HepG2 (cell line): ENCODE results near the gene CLIP2. TPM values are rescaled to one million over a fixed set of nuclear protein-coding genes. Genes with fewer than 3 reads are reported as not detected.

Source experiments
- ATAC-seq: fragments of 200-7000 bp; cut with Tn5 transposase; 3 replicates; pipeline ENCODE4 v1.9.1; 2020; ENCODE audit warnings: mild to moderate bottlenecking, moderate library complexity
- BruUV-seq: library from RNA; stranded (reverse); fragments of 400-500 nt; replicated peaks from 2 replicates; lab custom pipeline; 2021; lab: Mats Ljungman, UMichigan
- CTCF ChIA-PET: fragments of 300-600 bp; formaldehyde crosslinking; extraction: SDS; loops from one replicate; lab custom pipeline; 2021; ENCODE audit warnings: low total read pairs, inconsistent platforms, low intra/inter-chr PET ratio; lab: Yijun Ruan, JAX
- POLR2A ChIA-PET: fragments of 350-600 bp; sonication (Branson Sonifier 250); formaldehyde crosslinking; loops from one replicate; lab custom pipeline; 2020; ENCODE audit warnings: antibody characterized with exemption, inconsistent platforms; lab: Yijun Ruan, JAX
- DNase-seq: peaks from one replicate; pipeline ENCODE4 v3.0.0-alpha.2; 2015; ENCODE audit warnings: low spot score
- FAIRE-seq: peaks from 3 replicates; lab custom pipeline; 2011; peaks lifted over from hg19 to GRCh38; lab: Jason Lieb, UNC
- H2AFZ ChIP-seq: one replicate; pipeline ENCODE4 v1.6.1; 2011; ENCODE audit warnings: low read length, inconsistent platforms
- H3K27ac ChIP-seq: fragments of 300-600 bp; 3 replicates; pipeline ENCODE4 v1.8.0; 2011; ENCODE audit warnings: mixed run types, mild to moderate bottlenecking, mixed read lengths, low read length, inconsistent platforms; ENCODE audit not compliant: insufficient read depth; ENCODE audit errors: extremely low read length
- H3K27me3 ChIP-seq, 2 experiments: fragments of 200-600 bp in 1 of 2; 2 replicates in 1 of 2; 3 replicates in 1 of 2; pipeline versions ENCODE4 v1.6.0 to v1.8.0; 2011; ENCODE audit warnings: low read length in 2 of 2, mild to moderate bottlenecking in 2 of 2, moderate library complexity in 2 of 2, inconsistent platforms in 1 of 2; ENCODE audit not compliant: insufficient read depth in 2 of 2, control insufficient read depth in 1 of 2
- H3K36me3 ChIP-seq, 2 experiments: fragments of 200-600 bp in 1 of 2; replicated peaks in 1 of 2; 2 replicates in 1 of 2; 3 replicates in 1 of 2; pipeline versions ENCODE4 v1.5.1 to v1.8.0; 2011; ENCODE audit warnings: low read length in 2 of 2, inconsistent platforms in 1 of 2; ENCODE audit not compliant: insufficient read depth in 2 of 2, control insufficient read depth in 1 of 2
- H3K4me1 ChIP-seq: 2 replicates; pipeline ENCODE4 v1.5.1; 2012; ENCODE audit warnings: low read length, inconsistent platforms; ENCODE audit not compliant: insufficient read depth
- H3K4me2 ChIP-seq: 2 replicates; pipeline ENCODE4 v1.6.0; 2011; ENCODE audit warnings: low read depth, low read length, inconsistent platforms
- H3K4me3 ChIP-seq, 3 experiments: fragments of 200-600 bp in 1 of 3; sonication (generic), shearing (Covaris generic) in 1 of 3; replicated peaks in 1 of 3; 2 replicates each; pipeline ENCODE4 v1.5.1; 2011 to 2016; ENCODE audit warnings: low read length in 3 of 3, inconsistent platforms in 2 of 3, low read depth in 2 of 3, mild to moderate bottlenecking in 2 of 3, control low read depth in 1 of 3, mixed read lengths in 1 of 3; ENCODE audit not compliant: insufficient read depth in 1 of 3
- H3K79me2 ChIP-seq: one replicate; pipeline ENCODE4 v1.6.1; 2011; ENCODE audit warnings: low read length, inconsistent platforms; ENCODE audit not compliant: insufficient read depth
- H3K9ac ChIP-seq: 2 replicates; pipeline ENCODE4 v1.6.0; 2011; ENCODE audit warnings: mild to moderate bottlenecking, low read depth, low read length, inconsistent platforms; ENCODE audit not compliant: insufficient read depth
- H3K9me3 ChIP-seq: 2 replicates; pipeline ENCODE4 v1.5.1; 2012; ENCODE audit warnings: mild to moderate bottlenecking, low read length
- H4K20me1 ChIP-seq: 2 replicates; pipeline ENCODE4 v1.6.0; 2011; ENCODE audit warnings: inconsistent platforms, mild to moderate bottlenecking, low read length, moderate library complexity; ENCODE audit not compliant: insufficient read depth
- CENPT ChIP-seq: sonication (generic); formaldehyde crosslinking; IDR thresholded peaks from 2 replicates; pipeline ENCODE4 v1.8.0; 2022; ENCODE audit warnings: low read depth, mild to moderate bottlenecking, moderate library complexity, missing genetic modification reagents
- ERF ChIP-seq: IDR thresholded peaks from 2 replicates; pipeline ENCODE4 v1.6.1; 2018; ENCODE audit warnings: missing biosample characterization, missing genetic modification reagents
- FOXK2 ChIP-seq: fragments of 450-650 bp; IDR thresholded peaks from 2 replicates; pipeline ENCODE4 v1.6.1; 2016
- HCFC1 ChIP-seq: fragments of 150-350 bp; IDR thresholded peaks from 2 replicates; pipeline ENCODE4 v1.6.1; 2014; ENCODE audit warnings: low read depth, low read length
- PRDM10 ChIP-seq: sonication (generic); formaldehyde crosslinking; IDR thresholded peaks from 2 replicates; pipeline ENCODE4 v1.4.0; 2020; ENCODE audit warnings: low read depth, missing genetic modification reagents
- TMF1 ChIP-seq: sonication (generic); formaldehyde crosslinking; IDR thresholded peaks from 2 replicates; pipeline ENCODE4 v1.8.1; 2022; ENCODE audit warnings: low read depth, missing genetic modification reagents
- ZNF550 ChIP-seq: sonication (generic); formaldehyde crosslinking; IDR thresholded peaks from 2 replicates; pipeline ENCODE4 v1.4.0; 2020; ENCODE audit warnings: mild to moderate bottlenecking, missing genetic modification reagents, borderline replicate concordance
- ZNF564 ChIP-seq: sonication (generic); formaldehyde crosslinking; IDR thresholded peaks from 2 replicates; pipeline ENCODE4 v1.8.1; 2023; ENCODE audit warnings: mild to moderate bottlenecking, missing genetic modification reagents
- ZNF639 ChIP-seq: conservative IDR thresholded peaks from 2 replicates; pipeline ENCODE4 v1.6.1; 2018; ENCODE audit warnings: missing genetic modification reagents
- ZNF660 ChIP-seq: sonication (generic); formaldehyde crosslinking; IDR thresholded peaks from 2 replicates; pipeline ENCODE4 v1.5.1; 2020; ENCODE audit warnings: mild to moderate bottlenecking, low read depth, missing genetic modification reagents, borderline replicate concordance
- ZNF768 ChIP-seq: sonication (generic); formaldehyde crosslinking; IDR thresholded peaks from 2 replicates; pipeline ENCODE4 v1.4.0; 2020; ENCODE audit warnings: missing genetic modification reagents
- ZNF850 ChIP-seq: sonication (generic); formaldehyde crosslinking; conservative IDR thresholded peaks from 2 replicates; pipeline ENCODE4 v1.9.0; 2021; ENCODE audit warnings: mild to moderate bottlenecking, missing genetic modification reagents
- WGBS: methylation state at CpG from one replicate; pipeline ENCODE4 v1.1.6; 2017; ENCODE audit warnings: low lambda C conversion rate; 5-methylcytosine and 5-hydroxymethylcytosine counted together
- in situ Hi-C: cut with HindIII; loops from 2 replicates; pipeline ENCODE4 v1.10.0; 2017; ENCODE audit warnings: low pct_unique_long_range_greater_than_20kb; ENCODE audit not compliant: extremely low pct_ligation_motif_present
- intact Hi-C: fragments of 100-400 bp; cut with micrococcal nuclease; formaldehyde crosslinking; loops from one replicate; pipeline ENCODE4 v1.10.0; 2022; ENCODE audit not compliant: unreplicated experiment
- polyA plus RNA-seq, 8 experiments: library from polyadenylated mRNA; depleted of rRNA in 3 of 8; stranded (reverse) in 7 of 8; unstranded in 1 of 8; fragments of >200 nt; fragmentation: Illumina TruSeq in 4 of 8; extraction: Trizol in 4 of 8; gene quantifications; 2 replicates each; pipeline versions ENCODE4 v1.2.1 to v1.2.3, GENCODE V29; 2011 to 2016; ENCODE audit warnings: low read depth in 4 of 8, missing spikeins in 1 of 8, mixed read lengths in 1 of 8; ENCODE audit not compliant: insufficient read depth in 1 of 8
- total RNA-seq, 5 experiments: library from RNA; depleted of rRNA; stranded (reverse); fragments of >200 nt; fragmentation: Illumina TruSeq; extraction: Trizol; gene quantifications; 2 replicates each; pipeline ENCODE4 v1.2.3, GENCODE V29; 2016; ENCODE audit warnings: low read depth in 1 of 5
- TF ChIP-seq, protein P1 (sequence below): IDR thresholded peaks from 2 replicates; pipeline ENCODE4 v1.6.1; 2016; ENCODE audit warnings: low read depth, borderline replicate concordance

The CLIP2 gene
- total and polyA plus RNA-seq, 2 of the 13 experiments (the other 11 are each of a cell fraction or from before 2014, with no cell fraction given) = 6.5 to 17.4 TPM

DNA sequence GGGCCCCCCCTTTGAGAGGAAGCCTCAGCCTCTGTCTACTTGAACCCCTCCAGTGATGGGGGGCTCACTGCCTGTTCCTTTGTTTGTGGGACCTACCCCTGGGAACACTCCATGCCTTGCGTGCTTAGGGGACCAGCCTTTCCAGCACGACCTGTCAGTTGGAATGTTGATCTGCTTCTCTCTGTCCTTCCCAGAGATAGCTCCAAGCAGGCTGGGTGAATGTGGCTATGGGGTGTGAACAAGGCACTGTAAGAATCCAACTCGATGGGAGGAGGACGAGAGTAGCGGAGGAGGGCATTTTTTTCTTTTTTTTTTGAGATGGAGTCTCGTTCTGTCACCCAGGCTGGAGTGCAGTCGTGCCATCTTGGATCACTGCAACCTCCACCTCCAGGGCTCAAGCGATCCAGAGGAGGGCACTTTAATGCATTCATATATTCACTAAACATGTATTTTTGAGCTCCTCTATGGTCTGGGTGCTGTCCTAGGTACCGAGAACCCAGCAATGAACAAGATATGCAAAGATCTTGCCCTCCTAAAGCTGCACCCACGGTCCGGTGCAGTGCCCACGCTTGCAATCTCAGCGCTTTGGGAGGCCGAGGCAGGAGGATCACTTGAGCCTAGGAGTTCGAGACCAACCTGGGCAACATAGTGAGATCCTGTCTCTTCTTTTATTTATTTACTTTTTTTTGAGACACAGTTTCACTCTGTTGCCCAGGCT, 8.5 kb downstream of the CLIP2 start:
- POLR2A ChIA-PET = no interaction called here
- DNase-seq (no peak), ATAC-seq (no peak), FAIRE-seq (no peak)
- Histone ChIP-seq H3K9me3 (no peaks in the 10 kb centered on the region), H2AFZ (no peak overlapping the region), H3K9ac (no peak overlapping the region), H3K27ac (no peak overlapping the region), H4K20me1 (peaks cover 10% of the 10 kb centered on the region; the same call in 1 of the 2 replicates), H3K4me1 (peaks cover 35% of the 10 kb centered on the region), H3K4me2 (no peak overlapping the region), H3K27me3 (no peaks in the 10 kb centered on the region), H3K79me2 (peaks cover 57% of the 10 kb centered on the region), H3K36me3 (peaks cover 0 to 3% of the 10 kb centered on the region in 2 experiments; a peak in 1 of 5 replicates), H3K4me3 (no peak overlapping the region)
- CTCF ChIA-PET = no interaction called here
- TF ChIP-seq ZNF639 (no peak), ZNF768 (CRISPR knock-in tag) (no peak), HCFC1 (no peak), PRDM10 (CRISPR knock-in tag) (no peak), CENPT (CRISPR knock-in tag) (no peak), ZNF550 (CRISPR knock-in tag) (no peak), TMF1 (CRISPR knock-in tag) (no peak), FOXK2 (no peak), ZNF660 (CRISPR knock-in tag) (no peak), ZNF564 (no peak), ZNF850 (CRISPR knock-in tag) (no peak), ERF (CRISPR knock-in tag) (no peak)
- TF ChIP-seq, protein P1, sequence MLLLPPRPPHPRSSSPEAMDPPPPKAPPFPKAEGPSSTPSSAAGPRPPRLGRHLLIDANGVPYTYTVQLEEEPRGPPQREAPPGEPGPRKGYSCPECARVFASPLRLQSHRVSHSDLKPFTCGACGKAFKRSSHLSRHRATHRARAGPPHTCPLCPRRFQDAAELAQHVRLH (CRISPR knock-in tag) = no peak
- intact Hi-C loops (no loop called here), in situ Hi-C loops (no loop called here)
- 98% methylated on average over 14 of the region's 15 CpGs for WGBS
- no TSS peak for BruUV-seq
